Heart right ventricle (tissue), 16 donors: ENCODE measurements around the gene PVALB. TPM values are rescaled to one million over a fixed set of nuclear protein-coding genes. Genes with fewer than 3 reads are reported as not detected.

ENCODE experiments used
- ATAC-seq, 8 donors: fragments of 200-7000 bp; cut with Tn5 transposase; one replicate each; pipeline ENCODE4 v1.9.1; 2020; ENCODE audit warnings: mild to moderate bottlenecking in 8 of 8, moderate library complexity in 8 of 8, moderate number of reproducible peaks in 1 of 8
- DNase-seq, 2 donors: peaks; one replicate each; pipeline ENCODE4 v3.0.0-alpha.2; 2020
- H3K27ac ChIP-seq, 10 donors: fragments of 200-600 bp; sonication (generic) in 2 of 10; one replicate each; pipeline versions ENCODE4 v1.5.0 to v1.8.0; 2020 to 2022; ENCODE audit warnings: mild to moderate bottlenecking in 3 of 10
- H3K27me3 ChIP-seq, 7 donors: fragments of 200-600 bp; one replicate each; pipeline ENCODE4 v1.8.0; 2021 to 2022; ENCODE audit warnings: mild to moderate bottlenecking in 2 of 7
- H3K36me3 ChIP-seq, 9 donors: fragments of 200-600 bp; sonication (generic) in 1 of 9; one replicate each; pipeline versions ENCODE4 v1.5.0 to v1.8.0; 2020 to 2022; ENCODE audit warnings: mild to moderate bottlenecking in 2 of 9
- H3K4me1 ChIP-seq, 9 donors: fragments of 200-600 bp; sonication (generic) in 1 of 9; one replicate each; pipeline versions ENCODE4 v1.5.0 to v1.8.0; 2020 to 2022; ENCODE audit warnings: mild to moderate bottlenecking in 4 of 9
- H3K4me3 ChIP-seq, 10 donors: fragments of 200-600 bp; sonication (generic) in 2 of 10; one replicate each; pipeline versions ENCODE4 v1.5.0 to v1.8.0; 2020 to 2022; ENCODE audit warnings: mild to moderate bottlenecking in 7 of 10, moderate library complexity in 2 of 10
- H3K9me3 ChIP-seq, 11 donors: fragments of 200-600 bp in 10 of 11; sonication (generic) in 2 of 11; one replicate each; pipeline versions ENCODE4 v1.5.0 to v1.8.0; 2013 to 2022; ENCODE audit warnings: mild to moderate bottlenecking in 2 of 11, control low read depth in 1 of 11, moderate library complexity in 1 of 11
- CTCF ChIP-seq, 9 donors: fragments of 200-600 bp; sonication (generic) in 2 of 9; IDR thresholded peaks; one replicate each; pipeline versions ENCODE4 v1.5.0 to v1.8.0; 2021 to 2022; ENCODE audit warnings: antibody characterized with exemption in 9 of 9, mild to moderate bottlenecking in 5 of 9, moderate library complexity in 1 of 9
- WGBS, 2 donors: extraction: QIAGEN DNeasy Blood & Tissue Kit; methylation state at CpG; one replicate each; pipeline ENCODE4 v1.1.7; 2013; ENCODE audit warnings: inconsistent platforms in 1 of 2; 5-methylcytosine and 5-hydroxymethylcytosine counted together
- intact Hi-C, 10 donors: fragments of 100-400 bp; cut with DNase I; formaldehyde crosslinking; loops; one replicate each; pipeline versions ENCODE4 v1.11.1 to v1.14.2; 2022
- polyA plus RNA-seq, 2 donors: library from polyadenylated mRNA; stranded (reverse); fragments of 200-250 nt; gene quantifications; one replicate each; pipeline ENCODE4 v1.2.3, GENCODE V29; 2013
- total RNA-seq, 10 donors: library from RNA; stranded (reverse); fragmentation: NEBNext Ultra II Directional in 3 of 10; extraction: Animal tissue kit (Norgen Biotek cat#: 25700) in 3 of 10; gene quantifications; one replicate each; pipeline versions ENCODE4 v1.2.1 to v1.2.4, GENCODE V29; 2021 to 2023
- donor health status: Arrhythmogenic right ventricular cardiomyopathy.
- donor health status: ischemic (EF 13 %, LVEDD 7.1; RV severe dilation, severe dysfunction).
- donor health status: healthy with polysubstance abuse.
- donor health status: DM: no; HTN: yes; CAD: no.
- donor health status: DM: no; HTN: no; CAD: no.
- donor health status: ischemic (EF 25% LVEDD 6.9; RV normal size, moderate dysfunction).
- donor health status: ischemic (EF 25% LVEDD 5.7; RV mildly dilated, moderate dysfunction).
- donor health status: healthy.
- donor health status: DM: yes; HTN: yes; CAD: no.
- donor health status: Ischemic cardiomyopathy.
- donor health status: ischemic (EF 35%, LVEDD 5.7; RV mildly dilated, moderate dysfunction).
- donor health status: nonischemic (EF 11% LVEDD 7.7; RV severe dilation, severe dysfunction).
- donor health status: DM: yes; HTN: yes; CAD: no.
- donor health status: PGD.
- donor health status: ischemic (EF 29% LVEDD 5.4; RV normal size, mild dysfunction).
- donor health status: nonischemic (EF 23%, LVEDD 6.1; RV moderate dilation, normal function).

Gene PVALB
- total and polyA plus RNA-seq, 12 donors = not detected

GRCh38 chr22:36863979-36864378 lies 47.1 kb upstream of the PVALB start:
- Histone ChIP-seq H3K27me3 (peaks cover 0 to 39% (median 18%) of the 10 kb centered on the region in 7 donors), H3K4me3 (no peak overlapping the region), H3K36me3 (peaks cover 0 to 34% (median 0%) of the 10 kb centered on the region in 9 donors), H3K4me1 (peaks cover 0 to 61% (median 0%) of the 10 kb centered on the region in 9 donors), H3K9me3 (no peaks in the 10 kb centered on the region), H3K27ac (peak overlapping the region in 1 of 10 donors; percentile 95)
- 85 to 87% methylated on average over 6 of the region's 6 CpGs for WGBS, 2 donors
- ATAC-seq (no peak), DNase-seq (no peak)
- intact Hi-C loops = no loop called here
- TF ChIP-seq CTCF (IDR thresholded peaks at IDR 0.05) = no peak

GRCh38 chr22:36863281-36863680 lies 46.4 kb upstream of the PVALB start:
- no peak for TF ChIP-seq CTCF (IDR thresholded peaks at IDR 0.05)
- Histone ChIP-seq H3K36me3 (peaks cover 0 to 33% (median 0%) of the 10 kb centered on the region in 9 donors), H3K4me3 (peak overlapping the region in 1 of 10 donors; percentile 55), H3K27ac (peak overlapping the region in 1 of 10 donors; percentile 95), H3K4me1 (peaks cover 0 to 67% (median 0%) of the 10 kb centered on the region in 9 donors), H3K9me3 (no peaks in the 10 kb centered on the region), H3K27me3 (peaks cover 0 to 34% (median 12%) of the 10 kb centered on the region in 7 donors)
- 72 to 75% methylated on average over 11 of the region's 11 CpGs for WGBS, 2 donors
- no peak for ATAC-seq
- no peak for DNase-seq
- intact Hi-C loops = no loop called here

- Histone ChIP-seq H3K36me3 (peaks cover 0 to 27% (median 0%) of the 10 kb centered on the region in 9 donors), H3K9me3 (no peaks in the 10 kb centered on the region), H3K4me1 (peaks cover 0 to 67% (median 0%) of the 10 kb centered on the region in 9 donors), H3K27me3 (peaks cover 0 to 26% (median 8%) of the 10 kb centered on the region in 7 donors), H3K4me3 (peak overlapping the region in 4 of 10 donors; percentile 11 to 55 (median 23)), H3K27ac (peak overlapping the region in 8 of 10 donors; percentile 10 to 95 (median 44))
- intact Hi-C loops = no loop called here
- 76% methylated on average over 26 of the region's 26 CpGs for WGBS, 2 donors
- DNase-seq (peak; percentile 36 to 40), ATAC-seq (peak; percentile 34 to 73 (median 60))
- no peak for TF ChIP-seq CTCF (IDR thresholded peaks at IDR 0.05)
Measured at GRCh38 chr22:36862251-36863242, 45.7 kb upstream of the PVALB start.

- DNase-seq (peak; percentile 42 to 57), ATAC-seq (peak; percentile 45 to 68 (median 54))
- no peaks in the 10 kb centered on the region for H3K9me3 ChIP-seq
- peak within 1 kb of the TSS in 8 of 10 donors; percentile 30 to 95 (median 56) for H3K27ac ChIP-seq
- peaks cover 0 to 77% (median 6%) of the 10 kb centered on the region in 9 donors for H3K4me1 ChIP-seq
- 68 to 81% methylated on average over 17 of the region's 17 CpGs for WGBS, 2 donors
- H3K4me3 ChIP-seq = peak within 1 kb of the TSS in 6 of 10 donors; percentile 11 to 55 (median 24)
- peaks cover 0 to 15% (median 7%) of the 10 kb centered on the region in 7 donors for H3K27me3 ChIP-seq
- TF ChIP-seq CTCF (IDR thresholded peaks at IDR 0.05) = no peak
- intact Hi-C loops = no loop called here
- H3K36me3 ChIP-seq = peaks cover 0 to 14% (median 0%) of the 10 kb centered on the region in 9 donors
Measured at GRCh38 chr22:36860821-36861659, 44.2 kb upstream of the PVALB start, which contains the start of gene NCF4. TSS of gene NCF4 (plus strand) at chr22:36861006. CDS start at chr22:36861172, 166 bp downstream.
